Heart right ventricle (tissue), 16 donors: Measurements from ENCODE around the gene RHPN2. TPM values are rescaled to one million over a fixed set of nuclear protein-coding genes. Genes with fewer than 3 reads are reported as not detected.
"Not testable (repeated sequence)": the region's sequence is repeated elsewhere in the genome, so short reads cannot be mapped to it uniquely, and the experiment has no call there.

Source experiments
- ATAC-seq, 8 donors: fragments of 200-7000 bp; cut with Tn5 transposase; one replicate each; pipeline ENCODE4 v1.9.1; 2020; ENCODE audit warnings: mild to moderate bottlenecking in 8 of 8, moderate library complexity in 8 of 8, moderate number of reproducible peaks in 1 of 8
- DNase-seq, 2 donors: peaks; one replicate each; pipeline ENCODE4 v3.0.0-alpha.2; 2020
- H3K27ac ChIP-seq, 10 donors: fragments of 200-600 bp; sonication (generic) in 2 of 10; one replicate each; pipeline versions ENCODE4 v1.5.0 to v1.8.0; 2020 to 2022; ENCODE audit warnings: mild to moderate bottlenecking in 3 of 10
- H3K27me3 ChIP-seq, 7 donors: fragments of 200-600 bp; one replicate each; pipeline ENCODE4 v1.8.0; 2021 to 2022; ENCODE audit warnings: mild to moderate bottlenecking in 2 of 7
- H3K36me3 ChIP-seq, 9 donors: fragments of 200-600 bp; sonication (generic) in 1 of 9; one replicate each; pipeline versions ENCODE4 v1.5.0 to v1.8.0; 2020 to 2022; ENCODE audit warnings: mild to moderate bottlenecking in 2 of 9
- H3K4me1 ChIP-seq, 9 donors: fragments of 200-600 bp; sonication (generic) in 1 of 9; one replicate each; pipeline versions ENCODE4 v1.5.0 to v1.8.0; 2020 to 2022; ENCODE audit warnings: mild to moderate bottlenecking in 4 of 9
- H3K4me3 ChIP-seq, 10 donors: fragments of 200-600 bp; sonication (generic) in 2 of 10; one replicate each; pipeline versions ENCODE4 v1.5.0 to v1.8.0; 2020 to 2022; ENCODE audit warnings: mild to moderate bottlenecking in 7 of 10, moderate library complexity in 2 of 10
- H3K9me3 ChIP-seq, 11 donors: fragments of 200-600 bp in 10 of 11; sonication (generic) in 2 of 11; one replicate each; pipeline versions ENCODE4 v1.5.0 to v1.8.0; 2013 to 2022; ENCODE audit warnings: mild to moderate bottlenecking in 2 of 11, control low read depth in 1 of 11, moderate library complexity in 1 of 11
- CTCF ChIP-seq, 9 donors: fragments of 200-600 bp; sonication (generic) in 2 of 9; IDR thresholded peaks; one replicate each; pipeline versions ENCODE4 v1.5.0 to v1.8.0; 2021 to 2022; ENCODE audit warnings: antibody characterized with exemption in 9 of 9, mild to moderate bottlenecking in 5 of 9, moderate library complexity in 1 of 9
- WGBS, 2 donors: extraction: QIAGEN DNeasy Blood & Tissue Kit; methylation state at CpG; one replicate each; pipeline ENCODE4 v1.1.7; 2013; ENCODE audit warnings: inconsistent platforms in 1 of 2; 5-methylcytosine and 5-hydroxymethylcytosine counted together
- intact Hi-C, 10 donors: fragments of 100-400 bp; cut with DNase I; formaldehyde crosslinking; loops; one replicate each; pipeline versions ENCODE4 v1.11.1 to v1.14.2; 2022
- polyA plus RNA-seq, 2 donors: library from polyadenylated mRNA; stranded (reverse); fragments of 200-250 nt; gene quantifications; one replicate each; pipeline ENCODE4 v1.2.3, GENCODE V29; 2013
- total RNA-seq, 10 donors: library from RNA; stranded (reverse); fragmentation: NEBNext Ultra II Directional in 3 of 10; extraction: Animal tissue kit (Norgen Biotek cat#: 25700) in 3 of 10; gene quantifications; one replicate each; pipeline versions ENCODE4 v1.2.1 to v1.2.4, GENCODE V29; 2021 to 2023
- donor health status: Arrhythmogenic right ventricular cardiomyopathy.
- donor health status: ischemic (EF 13 %, LVEDD 7.1; RV severe dilation, severe dysfunction).
- donor health status: healthy with polysubstance abuse.
- donor health status: DM: no; HTN: yes; CAD: no.
- donor health status: DM: no; HTN: no; CAD: no.
- donor health status: ischemic (EF 25% LVEDD 6.9; RV normal size, moderate dysfunction).
- donor health status: ischemic (EF 25% LVEDD 5.7; RV mildly dilated, moderate dysfunction).
- donor health status: healthy.
- donor health status: DM: yes; HTN: yes; CAD: no.
- donor health status: Ischemic cardiomyopathy.
- donor health status: ischemic (EF 35%, LVEDD 5.7; RV mildly dilated, moderate dysfunction).
- donor health status: nonischemic (EF 11% LVEDD 7.7; RV severe dilation, severe dysfunction).
- donor health status: DM: yes; HTN: yes; CAD: no.
- donor health status: PGD.
- donor health status: ischemic (EF 29% LVEDD 5.4; RV normal size, mild dysfunction).
- donor health status: nonischemic (EF 23%, LVEDD 6.1; RV moderate dilation, normal function).

RHPN2 gene
- total and polyA plus RNA-seq, 12 donors = 0.33 to 2.1 (median 1.1) TPM

- Histone ChIP-seq H3K4me1 (no peaks in the 10 kb centered on the region), H3K27me3 (no peaks in the 10 kb centered on the region), H3K36me3 (peaks cover 0 to 13% (median 0%) of the 10 kb centered on the region in 9 donors), H3K27ac (no peak overlapping the region), H3K9me3 (no peaks in the 10 kb centered on the region), H3K4me3 (no peak overlapping the region)
- intact Hi-C loops = no loop called here
- DNase-seq = no peak
- WGBS, 2 donors = 74 to 75% methylated on average over 5 of the region's 5 CpGs
- ATAC-seq = no peak
- TF ChIP-seq CTCF (IDR thresholded peaks at IDR 0.05) = no peak
Observed at GRCh38 chr19:32988724-32989123, 76.0 kb downstream of the RHPN2 start.

DNA sequence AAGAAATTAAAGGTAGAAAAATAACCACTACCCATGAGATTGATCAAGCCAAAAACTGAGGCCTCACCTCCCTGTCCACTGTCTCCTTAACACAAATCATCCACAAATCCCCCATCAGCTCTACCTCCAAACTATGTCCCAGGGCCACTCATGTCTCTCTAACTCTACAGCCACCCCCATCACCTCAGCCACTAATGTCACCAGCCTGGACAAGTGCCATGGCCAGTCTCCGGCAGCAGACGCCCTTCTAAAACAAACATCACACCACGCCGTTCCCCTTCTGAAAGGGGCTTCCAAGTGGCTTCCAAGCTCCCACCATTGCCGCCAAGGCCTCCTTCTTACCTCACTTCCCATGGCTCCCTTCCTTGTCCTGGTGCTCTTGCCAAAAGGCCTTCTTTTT, 76.4 kb downstream of the RHPN2 start:
- H3K4me3 ChIP-seq, ATAC-seq, DNase-seq, H3K4me1 ChIP-seq, H3K27me3 ChIP-seq, H3K27ac ChIP-seq, H3K9me3 ChIP-seq, intact Hi-C loops: not testable (repeated sequence)
- 89 to 90% methylated on average over 5 of the region's 5 CpGs for WGBS, 2 donors
- peaks cover 0 to 13% (median 0%) of the 10 kb centered on the region in 9 donors for H3K36me3 ChIP-seq

- 94 to 98% methylated on average over 6 of the region's 6 CpGs for WGBS, 2 donors
- H3K9me3 ChIP-seq, H3K27me3 ChIP-seq, H3K27ac ChIP-seq, ATAC-seq, H3K4me1 ChIP-seq, intact Hi-C loops, H3K36me3 ChIP-seq, DNase-seq, H3K4me3 ChIP-seq: not testable (repeated sequence)
Observed at GRCh38 chr19:32982488-32982887, 82.2 kb downstream of the RHPN2 start.

- not testable (repeated sequence) for H3K9me3 ChIP-seq, DNase-seq, ATAC-seq, H3K4me1 ChIP-seq, H3K27me3 ChIP-seq, H3K4me3 ChIP-seq, H3K27ac ChIP-seq
- H3K36me3 ChIP-seq = peaks cover 0 to 11% (median 0%) of the 10 kb centered on the region in 9 donors
- intact Hi-C loops = loop anchor here in 6 of 10 donors (5.0 to 10.0 kb wide), 4 partner anchors 105 to 147 kb away; partner anchors contain the start of gene GPATCH1 (in 3 of the 6)
- 80 to 84% methylated on average over 7 of the region's 7 CpGs for WGBS, 2 donors
Observed at GRCh38 chr19:32979807-32980206, 84.9 kb downstream of the RHPN2 start.

GRCh38 chr19:32977813-32978212, 86.9 kb downstream of the RHPN2 start:
- intact Hi-C loops = loop anchor here in 6 of 10 donors (5.0 to 10.0 kb wide), 4 partner anchors 107 to 149 kb away; partner anchors contain the start of gene GPATCH1 (in 3 of the 6)
- WGBS, 2 donors = 94 to 95% methylated on average over 4 of the region's 4 CpGs
- H3K4me3 ChIP-seq, H3K9me3 ChIP-seq, DNase-seq, H3K27me3 ChIP-seq, H3K27ac ChIP-seq, H3K4me1 ChIP-seq, ATAC-seq: not testable (repeated sequence)
- peaks cover 0 to 11% (median 0%) of the 10 kb centered on the region in 9 donors for H3K36me3 ChIP-seq

- no peaks in the 10 kb centered on the region for H3K9me3 ChIP-seq
- WGBS, 2 donors = 73 to 79% methylated on average over 7 of the region's 7 CpGs
- DNase-seq = no peak
- peaks cover 0 to 4% (median 0%) of the 10 kb centered on the region in 9 donors for H3K4me1 ChIP-seq
- H3K27ac ChIP-seq = peak overlapping the region in 1 of 10 donors; percentile 18
- peak in 3 of 8 donors; percentile 15 to 58 (median 36) for ATAC-seq
- no peak for TF ChIP-seq CTCF (IDR thresholded peaks at IDR 0.05)
- intact Hi-C loops = loop anchor here in 6 of 10 donors (5.0 to 10.0 kb wide), 4 partner anchors 108 to 150 kb away; partner anchors contain the start of gene GPATCH1 (in 3 of the 6)
- H3K27me3 ChIP-seq = no peaks in the 10 kb centered on the region
- H3K36me3 ChIP-seq = peaks cover 0 to 11% (median 0%) of the 10 kb centered on the region in 9 donors
- no peak overlapping the region for H3K4me3 ChIP-seq
Observed at GRCh38 chr19:32977280-32977679, 87.4 kb downstream of the RHPN2 start.
